ENCODE measurements around the gene DCTPP1. TPM values are rescaled to one million over a fixed set of nuclear protein-coding genes. Genes with fewer than 3 reads are reported as not detected.

The DCTPP1 gene
- total and polyA plus RNA-seq, 2 of the 13 experiments (the other 11 are each of a cell fraction or from before 2014, with no cell fraction given), result 54.8 to 74.4 TPM

GRCh38 chr16:30444231-30445148 lies 14.7 kb upstream of the DCTPP1 start (continued):
- TF ChIP-seq GMEB2 (CRISPR knock-in tag; IDR thresholded peaks at IDR 0.05; ENCODE audit: low read depth), result no peak
- no peak for TF ChIP-seq POLR2AphosphoS2 (IDR thresholded peaks at IDR 0.05; ENCODE audit: low read depth, low read length)
- TF ChIP-seq ZNF564 (CRISPR knock-in tag; IDR thresholded peaks at IDR 0.05), result 0 out of 2 replicates have a peak, but pooled peaks have one; percentile 41
- TF ChIP-seq ZNF17 (CRISPR knock-in tag; IDR thresholded peaks at IDR 0.05), result no peak
- no peak for TF ChIP-seq CAMTA2 (CRISPR knock-in tag; IDR thresholded peaks at IDR 0.05; ENCODE audit: borderline replicate concordance)
- TF ChIP-seq REXO4 (CRISPR knock-in tag; IDR thresholded peaks at IDR 0.05; ENCODE audit: borderline replicate concordance), result no peak
- TF ChIP-seq HNF1A (IDR thresholded peaks at IDR 0.05; ENCODE audit: low read depth), result no peak
- TF ChIP-seq HNF1A (CRISPR knock-in tag; IDR thresholded peaks at IDR 0.05; ENCODE audit: borderline replicate concordance), result 0 out of 2 replicates have a peak, but pooled peaks have one; percentile 17
- TF ChIP-seq MAFK (conservative IDR thresholded peaks at IDR 0.05 in 1 of 2, IDR thresholded peaks at IDR 0.05 in 1 of 2; ENCODE audit: low read length in 2 of 2), result no peak
- TF ChIP-seq ZBTB25 (CRISPR knock-in tag; IDR thresholded peaks at IDR 0.05), result 0 out of 2 replicates have a peak, but pooled peaks have one; percentile 11
- no peak for TF ChIP-seq ASH2L (IDR thresholded peaks at IDR 0.05; ENCODE audit: insufficient read length, low read depth, low read length)
- TF ChIP-seq PLSCR1 (CRISPR knock-in tag; IDR thresholded peaks at IDR 0.05; ENCODE audit: borderline replicate concordance), result no peak
- TF ChIP-seq SNAPC5 (CRISPR knock-in tag; IDR thresholded peaks at IDR 0.05; ENCODE audit: borderline replicate concordance), result no peak
- TF ChIP-seq ZNF282 (IDR thresholded peaks at IDR 0.05; ENCODE audit: partially characterized antibody), result no peak
- TF ChIP-seq KAT8 (CRISPR knock-in tag; IDR thresholded peaks at IDR 0.05), result 0 out of 2 replicates have a peak, but pooled peaks have one; percentile 22
- TF ChIP-seq ZNF280B (CRISPR knock-in tag; IDR thresholded peaks at IDR 0.05; ENCODE audit: borderline replicate concordance), result 0 out of 2 replicates have a peak, but pooled peaks have one; percentile 16

All from HepG2 (cell line).